PC-9 (cell line): ENCODE data around the gene SRBD1.

Source experiments
- EZH2 ChIP-seq: fragments of 200-600 bp; sonication (generic); IDR thresholded peaks from 2 replicates; pipeline ENCODE4 v1.8.0; 2017; ENCODE audit warnings: antibody characterized with exemption, low read depth
- TF ChIP-seq, protein P1 (sequence below): fragments of 200-600 bp; sonication (generic); conservative IDR thresholded peaks from 2 replicates; pipeline ENCODE4 v1.6.1; 2017; ENCODE audit warnings: mixed run types, antibody characterized with exemption, mild to moderate bottlenecking, moderate library complexity

DNA sequence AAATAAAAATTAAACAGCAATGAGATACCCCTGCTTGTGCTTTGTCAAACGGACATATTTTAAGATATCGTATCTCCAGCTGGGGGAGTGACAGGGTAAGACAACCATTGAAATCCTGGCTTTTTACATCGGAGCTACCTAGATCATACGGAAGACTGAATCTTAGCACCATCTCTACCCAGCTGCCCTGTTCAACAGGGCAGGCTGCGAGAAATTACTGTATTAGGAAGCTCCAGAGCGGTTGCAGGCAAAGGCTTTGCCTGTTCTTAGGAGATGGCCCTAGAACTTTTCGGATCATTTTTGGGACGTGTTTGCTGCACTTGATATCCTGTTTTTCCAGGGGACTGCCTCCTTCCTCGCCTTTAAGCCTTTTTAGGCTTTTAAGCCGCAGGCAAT is 38.4 kb upstream of the SRBD1 start:
- TF ChIP-seq EZH2: no peak
- TF ChIP-seq, protein P1, sequence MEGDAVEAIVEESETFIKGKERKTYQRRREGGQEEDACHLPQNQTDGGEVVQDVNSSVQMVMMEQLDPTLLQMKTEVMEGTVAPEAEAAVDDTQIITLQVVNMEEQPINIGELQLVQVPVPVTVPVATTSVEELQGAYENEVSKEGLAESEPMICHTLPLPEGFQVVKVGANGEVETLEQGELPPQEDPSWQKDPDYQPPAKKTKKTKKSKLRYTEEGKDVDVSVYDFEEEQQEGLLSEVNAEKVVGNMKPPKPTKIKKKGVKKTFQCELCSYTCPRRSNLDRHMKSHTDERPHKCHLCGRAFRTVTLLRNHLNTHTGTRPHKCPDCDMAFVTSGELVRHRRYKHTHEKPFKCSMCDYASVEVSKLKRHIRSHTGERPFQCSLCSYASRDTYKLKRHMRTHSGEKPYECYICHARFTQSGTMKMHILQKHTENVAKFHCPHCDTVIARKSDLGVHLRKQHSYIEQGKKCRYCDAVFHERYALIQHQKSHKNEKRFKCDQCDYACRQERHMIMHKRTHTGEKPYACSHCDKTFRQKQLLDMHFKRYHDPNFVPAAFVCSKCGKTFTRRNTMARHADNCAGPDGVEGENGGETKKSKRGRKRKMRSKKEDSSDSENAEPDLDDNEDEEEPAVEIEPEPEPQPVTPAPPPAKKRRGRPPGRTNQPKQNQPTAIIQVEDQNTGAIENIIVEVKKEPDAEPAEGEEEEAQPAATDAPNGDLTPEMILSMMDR: no peak; the same call in 1 of the 2 replicates
